ENCODE data around the gene TMEM81.
A peak's percentile ranks its signal among the peaks of the same experiment; 100 is the strongest.

Gene TMEM81

GRCh38 chr1:205076245-205076761, 8.0 kb downstream of the TMEM81 start:
- no peak for DNase-seq (ENCODE audit: low read depth in 3 of 3)

- DNase-seq (ENCODE audit: low read depth in 3 of 3), result no peak
These were observed 8.6 kb downstream of the TMEM81 start for GRCh38 chr1:205075642-205076155.

GRCh38 chr1:205074513-205074912, 9.7 kb downstream of the TMEM81 start:
- DNase-seq (ENCODE audit: low read depth in 3 of 3), result no peak

GRCh38 chr1:205074084-205074483, 10.2 kb downstream of the TMEM81 start:
- DNase-seq (ENCODE audit: low read depth in 3 of 3), result no peak

- no peak for DNase-seq (ENCODE audit: low read depth in 3 of 3)
These were observed 10.7 kb downstream of the TMEM81 start for GRCh38 chr1:205073511-205073910.

- no peak for DNase-seq (ENCODE audit: low read depth in 3 of 3)
These were observed 11.4 kb downstream of the TMEM81 start for GRCh38 chr1:205072881-205073280.

GRCh38 chr1:205072286-205072685, 12.0 kb downstream of the TMEM81 start:
- no peak for DNase-seq (ENCODE audit: low read depth in 3 of 3)

GRCh38 chr1:205071801-205072200, 12.5 kb downstream of the TMEM81 start:
- DNase-seq (ENCODE audit: low read depth in 3 of 3), result no peak

GRCh38 chr1:205071028-205071409, 13.2 kb downstream of the TMEM81 start:
- DNase-seq (ENCODE audit: low read depth in 3 of 3), result no peak

GRCh38 chr1:205069371-205070125, 14.7 kb downstream of the TMEM81 start:
- no peak for DNase-seq (ENCODE audit: low read depth in 3 of 3)

GRCh38 chr1:205068457-205069040, 15.7 kb downstream of the TMEM81 start:
- no peak for DNase-seq (ENCODE audit: low read depth in 3 of 3)

- no peak for DNase-seq (ENCODE audit: low read depth in 3 of 3)
These were observed 16.3 kb downstream of the TMEM81 start for GRCh38 chr1:205068001-205068400.

- DNase-seq (ENCODE audit: low read depth in 3 of 3), result no peak
These were observed 17.2 kb downstream of the TMEM81 start for GRCh38 chr1:205067031-205067430.

- no peak for DNase-seq (ENCODE audit: low read depth in 3 of 3)
These were observed 18.0 kb downstream of the TMEM81 start for GRCh38 chr1:205066141-205066818.

- DNase-seq (ENCODE audit: low read depth in 3 of 3), result no peak
These were observed 18.6 kb downstream of the TMEM81 start for GRCh38 chr1:205065666-205066065.

GRCh38 chr1:205064741-205065316, 19.4 kb downstream of the TMEM81 start:
- no peak for DNase-seq (ENCODE audit: low read depth in 3 of 3)

- DNase-seq (ENCODE audit: low read depth in 3 of 3), result no peak
These were observed 20.0 kb downstream of the TMEM81 start for GRCh38 chr1:205064301-205064700.

- DNase-seq (ENCODE audit: low read depth in 3 of 3), result no peak
These were observed 21.4 kb downstream of the TMEM81 start for GRCh38 chr1:205062895-205063294.

- DNase-seq (ENCODE audit: low read depth in 3 of 3), result no peak
These were observed 21.9 kb downstream of the TMEM81 start for GRCh38 chr1:205062319-205062718.

GRCh38 chr1:205061665-205062069, 22.6 kb downstream of the TMEM81 start:
- DNase-seq (ENCODE audit: low read depth in 3 of 3), result peak; percentile 43 to 73 (median 45)

- no peak for DNase-seq (ENCODE audit: low read depth in 3 of 3)
These were observed 23.0 kb downstream of the TMEM81 start for GRCh38 chr1:205061227-205061626.

GRCh38 chr1:205060746-205061145, 23.5 kb downstream of the TMEM81 start:
- no peak for DNase-seq (ENCODE audit: low read depth in 3 of 3)

All from stimulated activated CD4-positive, alpha-beta T cell treated with anti-CD3 and anti-CD28 coated beads, TNF-alpha, amount 100 ng/mL, for 24 hours (primary cell).